ENCODE measurements around the gene MATN1. TPM values are rescaled to one million over a fixed set of nuclear protein-coding genes. Genes with fewer than 3 reads are reported as not detected.

MATN1 gene
- total RNA-seq, 1 experiment from 2014 or later: 0.12 TPM

DNA sequence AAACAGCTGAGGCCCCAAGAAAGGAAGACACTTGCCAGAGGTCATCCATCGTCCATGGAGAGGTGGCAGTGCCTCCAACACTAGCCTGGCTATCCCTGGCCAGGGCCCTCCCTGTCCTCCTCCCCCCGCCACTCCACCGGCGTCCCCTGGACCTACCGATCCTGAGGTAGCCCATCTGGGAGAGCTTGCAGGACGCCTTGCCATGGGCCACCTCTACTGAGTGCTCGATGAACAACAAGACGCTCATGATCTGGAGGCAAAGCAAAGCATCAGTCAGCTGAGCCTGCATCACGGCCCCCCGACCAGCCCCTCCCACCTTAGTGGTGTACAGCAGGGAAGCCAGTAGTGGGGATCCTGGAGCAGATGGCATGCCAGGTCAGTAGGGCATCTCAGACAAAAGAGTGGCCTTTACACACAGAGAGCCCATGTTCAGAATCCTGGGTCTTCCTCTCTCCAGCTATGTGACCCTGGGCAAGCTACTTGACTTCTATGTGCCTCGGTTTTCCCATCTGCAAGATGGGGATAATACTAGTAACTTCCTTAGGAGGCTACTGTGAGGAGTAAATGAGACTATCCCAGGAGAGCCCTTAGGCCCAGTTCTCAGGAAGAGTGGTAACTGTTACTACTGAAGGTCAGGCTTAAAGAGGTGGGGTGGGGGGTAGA, 19.0 kb upstream of the MATN1 start:
- Histone ChIP-seq H3K9me2 (ENCODE audit: insufficient read depth) (no peaks in the 10 kb centered on the region), H3K27me3 (ENCODE audit: insufficient read depth, low read length) (no peaks in the 10 kb centered on the region), H3K4me1 (ENCODE audit: control insufficient read depth in 1 of 2, insufficient read depth in 2 of 2, low read length in 2 of 2) (peaks cover 0 to 16% of the 10 kb centered on the region in 2 experiments; a peak in 2 of 4 replicates), H3K36me3 (ENCODE audit: control insufficient read depth in 1 of 2, insufficient read depth in 2 of 2, low read length in 2 of 2) (no peaks in the 10 kb centered on the region), H3K27ac (ENCODE audit: low read depth, low read length) (no peak overlapping the region), H3K4me2 (ENCODE audit: low read length) (no peak overlapping the region), H4K20me1 (ENCODE audit: insufficient read depth) (no peaks in the 10 kb centered on the region), H3K79me2 (ENCODE audit: insufficient read depth, low read length) (no peaks in the 10 kb centered on the region), H3K9ac (ENCODE audit: low read length) (no peak overlapping the region), H3K4me3 (replicated peaks in 1 of 2; ENCODE audit: low read depth in 1 of 2, low read length in 2 of 2) (no peak overlapping the region), H3K9me3 (ENCODE audit: control insufficient read depth in 1 of 2, insufficient read depth in 1 of 2, low read depth in 1 of 2, low read length in 2 of 2) (no peaks in the 10 kb centered on the region), H2AFZ (ENCODE audit: low read depth, low read length, poor library complexity, severe bottlenecking) (no peak overlapping the region)
- intact Hi-C loops (cut with micrococcal nuclease): no loop called here
- ChIA-PET POLR2A (no interaction called here), RAD21 (ENCODE audit: low non-redundant PET in 1 of 2, low total read pairs in 2 of 2, uncharacterized antibody in 2 of 2, unreplicated experiment in 2 of 2) (no interaction called here), CTCF (no interaction called here)
- no peak for TF ChIP-seq EZH2 (IDR thresholded peaks at IDR 0.05)
- TF ChIP-seq SP1 (IDR thresholded peaks at IDR 0.05; ENCODE audit: low read depth): no peak
- TF ChIP-seq, protein P1, sequence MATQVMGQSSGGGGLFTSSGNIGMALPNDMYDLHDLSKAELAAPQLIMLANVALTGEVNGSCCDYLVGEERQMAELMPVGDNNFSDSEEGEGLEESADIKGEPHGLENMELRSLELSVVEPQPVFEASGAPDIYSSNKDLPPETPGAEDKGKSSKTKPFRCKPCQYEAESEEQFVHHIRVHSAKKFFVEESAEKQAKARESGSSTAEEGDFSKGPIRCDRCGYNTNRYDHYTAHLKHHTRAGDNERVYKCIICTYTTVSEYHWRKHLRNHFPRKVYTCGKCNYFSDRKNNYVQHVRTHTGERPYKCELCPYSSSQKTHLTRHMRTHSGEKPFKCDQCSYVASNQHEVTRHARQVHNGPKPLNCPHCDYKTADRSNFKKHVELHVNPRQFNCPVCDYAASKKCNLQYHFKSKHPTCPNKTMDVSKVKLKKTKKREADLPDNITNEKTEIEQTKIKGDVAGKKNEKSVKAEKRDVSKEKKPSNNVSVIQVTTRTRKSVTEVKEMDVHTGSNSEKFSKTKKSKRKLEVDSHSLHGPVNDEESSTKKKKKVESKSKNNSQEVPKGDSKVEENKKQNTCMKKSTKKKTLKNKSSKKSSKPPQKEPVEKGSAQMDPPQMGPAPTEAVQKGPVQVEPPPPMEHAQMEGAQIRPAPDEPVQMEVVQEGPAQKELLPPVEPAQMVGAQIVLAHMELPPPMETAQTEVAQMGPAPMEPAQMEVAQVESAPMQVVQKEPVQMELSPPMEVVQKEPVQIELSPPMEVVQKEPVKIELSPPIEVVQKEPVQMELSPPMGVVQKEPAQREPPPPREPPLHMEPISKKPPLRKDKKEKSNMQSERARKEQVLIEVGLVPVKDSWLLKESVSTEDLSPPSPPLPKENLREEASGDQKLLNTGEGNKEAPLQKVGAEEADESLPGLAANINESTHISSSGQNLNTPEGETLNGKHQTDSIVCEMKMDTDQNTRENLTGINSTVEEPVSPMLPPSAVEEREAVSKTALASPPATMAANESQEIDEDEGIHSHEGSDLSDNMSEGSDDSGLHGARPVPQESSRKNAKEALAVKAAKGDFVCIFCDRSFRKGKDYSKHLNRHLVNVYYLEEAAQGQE (IDR thresholded peaks at IDR 0.05; ENCODE audit: low read depth): no peak
- no peak for TF ChIP-seq TCF7L2 (IDR thresholded peaks at IDR 0.05; ENCODE audit: borderline replicate concordance, extremely low read depth, insufficient read depth, insufficient read length)
- no peak for TF ChIP-seq ELF1 (IDR thresholded peaks at IDR 0.05; ENCODE audit: borderline replicate concordance, low read depth)
- no peak for TF ChIP-seq YY1 (IDR thresholded peaks at IDR 0.05; ENCODE audit: extremely low read depth, insufficient replicate concordance, low read depth, low read length)
- TF ChIP-seq CEBPB (IDR thresholded peaks at IDR 0.05; ENCODE audit: low read depth): no peak
- TF ChIP-seq ZFX (IDR thresholded peaks at IDR 0.05): no peak
- TF ChIP-seq POLR2AphosphoS5 (IDR thresholded peaks at IDR 0.05; ENCODE audit: low read depth, low read length): no peak
- no peak for ATAC-seq
- no TSS peak for BruUV-seq (replicated peaks)
- DNase-seq (ENCODE audit: low read depth, low spot score): no peak
